Erythroblast (primary cell): Measurements from ENCODE around the gene ARL17B.
"Not testable (repeated sequence)": the region's sequence is repeated elsewhere in the genome, so short reads cannot be mapped to it uniquely, and the experiment has no call there.

ENCODE experiments used
- GATA1 ChIP-seq: IDR thresholded peaks from 2 replicates; pipeline ENCODE4 v1.6.1; 2011; ENCODE audit warnings: low read depth, mild to moderate bottlenecking, control low read depth, low read length, moderate library complexity
- POLR2A ChIP-seq: IDR thresholded peaks from 2 replicates; pipeline ENCODE4 v1.6.1; 2011; ENCODE audit warnings: mild to moderate bottlenecking, low read length

DNA sequence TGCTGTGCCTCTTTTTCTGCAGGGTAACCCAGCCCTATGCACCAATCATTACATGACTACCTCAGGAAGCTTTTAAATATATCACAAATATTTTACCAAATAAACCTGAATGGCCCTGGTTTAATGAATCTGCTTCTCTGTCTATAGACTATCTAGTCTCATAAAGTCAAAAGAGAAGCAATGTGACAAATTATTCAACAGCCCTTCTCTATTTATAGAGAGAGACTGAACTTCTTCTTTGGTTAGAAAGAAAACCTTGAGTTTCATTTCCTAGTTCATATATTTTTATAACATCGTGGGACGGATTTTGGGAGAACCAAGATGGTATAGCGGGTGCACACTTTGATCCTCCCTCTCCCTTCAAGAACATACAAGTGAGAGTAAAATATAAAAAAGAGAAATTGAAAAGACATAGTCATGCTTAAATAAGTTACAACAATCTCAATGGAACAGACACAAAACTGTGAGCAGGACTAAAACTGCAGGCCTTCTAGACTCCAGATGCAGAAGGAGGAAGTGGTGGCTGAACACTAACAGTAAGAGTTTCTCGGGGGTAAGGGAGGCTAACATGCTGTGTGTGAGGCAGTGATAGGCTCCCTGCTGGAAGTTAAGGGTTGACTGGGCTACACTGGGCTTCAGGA, 70.5 kb downstream of the ARL17B start:
- TF ChIP-seq POLR2A, GATA1: not testable (repeated sequence)
